HG02610 (cell line): Measurements from ENCODE around the gene ADGRF5.

Experiments used
- ATAC-seq: cut with Tn5 transposase; IDR thresholded peaks from one replicate; pipeline ENCODE4 v1.9.1; 2021; ENCODE audit warnings: mild to moderate bottlenecking, moderate library complexity; ENCODE audit not compliant: unreplicated experiment

The ADGRF5 gene, protein sequence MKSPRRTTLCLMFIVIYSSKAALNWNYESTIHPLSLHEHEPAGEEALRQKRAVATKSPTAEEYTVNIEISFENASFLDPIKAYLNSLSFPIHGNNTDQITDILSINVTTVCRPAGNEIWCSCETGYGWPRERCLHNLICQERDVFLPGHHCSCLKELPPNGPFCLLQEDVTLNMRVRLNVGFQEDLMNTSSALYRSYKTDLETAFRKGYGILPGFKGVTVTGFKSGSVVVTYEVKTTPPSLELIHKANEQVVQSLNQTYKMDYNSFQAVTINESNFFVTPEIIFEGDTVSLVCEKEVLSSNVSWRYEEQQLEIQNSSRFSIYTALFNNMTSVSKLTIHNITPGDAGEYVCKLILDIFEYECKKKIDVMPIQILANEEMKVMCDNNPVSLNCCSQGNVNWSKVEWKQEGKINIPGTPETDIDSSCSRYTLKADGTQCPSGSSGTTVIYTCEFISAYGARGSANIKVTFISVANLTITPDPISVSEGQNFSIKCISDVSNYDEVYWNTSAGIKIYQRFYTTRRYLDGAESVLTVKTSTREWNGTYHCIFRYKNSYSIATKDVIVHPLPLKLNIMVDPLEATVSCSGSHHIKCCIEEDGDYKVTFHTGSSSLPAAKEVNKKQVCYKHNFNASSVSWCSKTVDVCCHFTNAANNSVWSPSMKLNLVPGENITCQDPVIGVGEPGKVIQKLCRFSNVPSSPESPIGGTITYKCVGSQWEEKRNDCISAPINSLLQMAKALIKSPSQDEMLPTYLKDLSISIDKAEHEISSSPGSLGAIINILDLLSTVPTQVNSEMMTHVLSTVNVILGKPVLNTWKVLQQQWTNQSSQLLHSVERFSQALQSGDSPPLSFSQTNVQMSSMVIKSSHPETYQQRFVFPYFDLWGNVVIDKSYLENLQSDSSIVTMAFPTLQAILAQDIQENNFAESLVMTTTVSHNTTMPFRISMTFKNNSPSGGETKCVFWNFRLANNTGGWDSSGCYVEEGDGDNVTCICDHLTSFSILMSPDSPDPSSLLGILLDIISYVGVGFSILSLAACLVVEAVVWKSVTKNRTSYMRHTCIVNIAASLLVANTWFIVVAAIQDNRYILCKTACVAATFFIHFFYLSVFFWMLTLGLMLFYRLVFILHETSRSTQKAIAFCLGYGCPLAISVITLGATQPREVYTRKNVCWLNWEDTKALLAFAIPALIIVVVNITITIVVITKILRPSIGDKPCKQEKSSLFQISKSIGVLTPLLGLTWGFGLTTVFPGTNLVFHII (N-terminal part only)

DNA sequence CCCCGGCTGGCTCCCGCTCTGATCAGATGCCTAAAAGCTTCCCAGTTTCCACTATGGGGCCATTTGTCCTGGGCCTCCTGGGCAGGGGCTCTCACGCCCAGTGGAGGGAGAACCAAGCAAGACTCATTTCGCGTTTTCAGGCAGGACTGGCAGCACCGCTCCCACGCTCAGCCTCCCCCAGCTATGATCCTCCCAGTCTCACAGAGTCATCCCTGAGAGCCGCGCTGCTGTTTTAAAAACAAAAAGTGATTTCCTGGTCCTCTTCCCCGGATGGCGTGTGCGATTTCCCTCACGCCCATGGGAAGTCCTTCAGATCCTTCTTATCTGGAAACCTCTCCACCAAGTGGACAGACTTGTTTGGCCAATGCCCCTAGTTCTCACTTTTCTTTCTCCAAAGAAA lies at the start of gene ADGRF5:
ADGRF5 (minus strand) TSS at position 208 of the 400 bp plus-strand sequence. CDS start 15,176 bp downstream, outside the sequence.
- no peak for ATAC-seq

DNA sequence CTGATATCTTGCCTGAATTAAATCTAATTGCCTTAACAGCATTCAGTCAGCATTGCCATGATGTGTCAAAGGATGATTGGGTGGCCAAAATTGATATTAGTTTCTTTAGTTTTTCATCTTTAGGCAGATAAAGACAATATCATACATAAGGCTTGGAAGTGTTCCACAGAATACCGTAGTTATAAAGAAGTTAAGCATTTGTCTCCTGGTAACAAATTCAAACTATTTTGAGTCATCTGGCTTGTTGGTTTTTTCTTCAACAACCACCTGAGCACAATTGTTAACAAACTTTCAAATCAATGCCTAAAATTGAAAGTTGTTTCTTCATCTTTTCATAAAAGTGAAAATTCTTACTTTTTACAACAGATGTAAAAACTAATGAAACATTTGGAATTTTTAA lies 47.5 kb upstream of the ADGRF5 start:
- ATAC-seq = no peak

DNA sequence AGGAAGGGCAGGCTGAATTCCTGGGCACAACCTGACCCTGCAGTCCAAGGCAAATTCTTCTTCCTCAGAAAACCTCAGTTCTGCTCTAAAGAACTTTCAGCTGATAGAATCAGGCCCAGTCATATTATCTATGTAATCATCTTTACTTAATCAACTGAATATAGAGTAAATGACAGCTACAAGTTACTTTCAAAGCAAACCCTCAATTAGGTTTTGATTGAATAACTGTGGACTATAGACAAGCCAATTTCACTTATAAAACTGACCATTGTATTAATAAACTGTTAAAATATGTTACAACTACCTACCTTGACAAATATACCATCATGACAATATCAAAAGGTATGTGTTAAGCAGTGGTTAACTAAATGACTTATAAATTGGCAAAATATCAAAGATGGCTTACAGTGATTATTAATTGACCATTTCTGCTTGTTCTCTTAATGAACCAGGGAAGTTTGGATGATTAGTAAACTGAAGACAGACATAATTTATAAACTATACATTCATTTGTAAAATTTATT lies 46.1 kb upstream of the ADGRF5 start:
- no peak for ATAC-seq

DNA sequence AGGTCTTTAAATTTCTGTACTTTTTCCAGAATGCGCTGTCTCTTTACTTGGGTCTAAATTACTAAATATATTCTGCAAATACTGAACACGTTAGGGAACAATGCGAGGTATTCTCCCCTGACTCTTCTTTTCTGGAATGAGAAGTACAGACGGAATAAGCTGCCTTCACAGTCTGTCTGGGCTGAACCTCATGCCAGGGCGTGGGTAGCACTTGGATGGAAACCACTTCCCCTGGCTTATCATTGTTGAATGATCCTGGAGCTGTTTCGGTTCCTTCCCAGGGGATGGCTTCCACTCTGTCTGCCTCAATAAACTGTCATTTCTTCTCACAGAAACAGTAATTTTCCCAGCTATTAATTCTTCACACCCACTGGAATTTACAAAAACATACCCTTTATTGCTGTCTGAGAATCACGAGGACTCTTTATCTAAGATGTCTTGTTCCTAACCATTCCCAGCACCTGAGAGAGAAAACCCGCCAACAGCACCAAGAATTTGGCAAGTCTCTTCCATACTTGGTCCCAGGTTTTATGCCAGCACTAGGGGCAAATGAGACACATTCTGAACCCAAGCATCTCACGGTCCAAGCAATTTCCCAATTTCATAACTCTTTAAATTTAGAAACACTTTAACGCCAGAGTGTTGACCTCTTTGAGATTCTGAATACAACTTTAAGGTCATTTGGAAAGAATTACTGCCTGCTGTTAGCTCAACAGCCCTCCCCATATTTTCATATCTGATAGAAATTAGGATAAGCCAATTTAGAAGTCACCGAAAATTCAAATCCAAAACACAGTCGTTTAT lies 43.2 kb upstream of the ADGRF5 start:
- no peak for ATAC-seq

DNA sequence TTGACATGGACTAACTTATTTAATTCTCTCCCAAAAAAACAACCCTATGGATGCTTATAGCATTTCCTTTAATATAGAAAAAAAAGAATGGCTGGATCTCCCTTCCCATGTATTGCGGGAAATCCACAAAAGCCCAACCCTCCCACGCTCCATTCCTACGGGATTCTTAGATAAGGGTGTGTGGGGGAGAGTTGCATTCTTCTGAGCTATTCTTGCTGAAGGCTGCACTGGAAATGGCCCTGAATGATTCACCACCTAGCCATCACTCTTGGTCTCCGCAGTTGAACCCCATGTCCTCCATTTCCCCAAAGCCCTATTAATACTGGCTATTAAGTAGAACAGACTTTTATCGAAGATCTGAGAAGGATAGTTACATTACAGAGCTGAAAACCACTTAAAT lies 41.9 kb upstream of the ADGRF5 start:
- no peak for ATAC-seq

DNA sequence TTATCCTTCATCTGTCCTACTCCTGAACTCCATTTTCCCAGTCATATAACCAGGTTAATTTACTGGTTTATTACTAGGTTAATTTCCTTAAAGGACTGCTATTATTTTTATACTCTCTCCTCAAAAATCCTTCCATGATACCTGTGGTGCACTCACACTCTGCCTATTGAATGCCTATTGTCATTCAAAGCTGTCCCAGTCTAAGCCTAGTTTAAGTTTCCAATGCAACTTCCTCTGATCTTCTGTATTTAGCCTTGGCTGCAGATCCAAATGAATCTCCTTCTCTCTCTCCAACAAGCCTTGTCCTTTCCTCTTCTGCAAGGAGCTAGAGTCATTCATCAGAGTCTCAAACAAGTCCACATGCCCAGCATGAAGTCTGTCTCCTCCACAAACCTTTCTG lies 41.3 kb upstream of the ADGRF5 start:
- ATAC-seq = no peak

DNA sequence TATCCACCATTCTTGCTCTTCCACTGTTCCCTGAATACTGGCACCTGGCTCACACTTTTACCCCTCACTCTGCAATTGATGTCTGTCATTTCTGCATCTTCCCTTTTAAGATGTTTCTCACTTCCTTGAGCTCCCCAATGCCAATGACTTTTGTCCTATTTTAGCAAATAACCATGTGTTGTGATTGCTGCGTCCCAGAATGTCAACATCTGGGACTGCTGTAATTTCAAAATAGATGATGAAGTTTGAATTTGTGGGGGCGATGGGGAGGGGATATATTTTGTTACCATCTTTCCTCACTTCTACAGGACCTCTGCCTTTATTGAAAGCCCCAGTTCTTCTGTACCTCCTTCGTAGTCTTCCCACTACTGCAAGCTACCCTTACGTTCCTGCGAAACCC lies 40.0 kb upstream of the ADGRF5 start:
- no peak for ATAC-seq

DNA sequence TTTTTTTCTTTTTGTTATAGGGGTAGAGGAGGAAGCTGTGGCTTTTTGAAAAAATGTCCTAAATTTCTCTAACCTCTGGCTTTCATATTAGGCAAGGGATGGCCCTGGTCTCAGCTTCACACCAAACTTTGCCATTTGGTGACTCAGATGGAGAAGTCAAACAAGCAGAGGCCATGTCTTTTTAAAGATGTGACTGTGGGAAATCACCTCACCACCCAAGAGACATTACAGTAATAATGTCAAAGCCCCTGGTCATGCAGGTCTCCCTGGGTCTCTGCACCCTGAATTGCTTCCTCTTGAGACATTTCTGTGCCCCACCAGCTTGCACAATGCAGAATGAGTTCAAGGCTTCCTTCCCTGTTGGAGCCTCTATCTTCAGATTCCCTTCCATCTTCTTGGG lies 39.5 kb upstream of the ADGRF5 start:
- peak; percentile 91 for ATAC-seq

DNA sequence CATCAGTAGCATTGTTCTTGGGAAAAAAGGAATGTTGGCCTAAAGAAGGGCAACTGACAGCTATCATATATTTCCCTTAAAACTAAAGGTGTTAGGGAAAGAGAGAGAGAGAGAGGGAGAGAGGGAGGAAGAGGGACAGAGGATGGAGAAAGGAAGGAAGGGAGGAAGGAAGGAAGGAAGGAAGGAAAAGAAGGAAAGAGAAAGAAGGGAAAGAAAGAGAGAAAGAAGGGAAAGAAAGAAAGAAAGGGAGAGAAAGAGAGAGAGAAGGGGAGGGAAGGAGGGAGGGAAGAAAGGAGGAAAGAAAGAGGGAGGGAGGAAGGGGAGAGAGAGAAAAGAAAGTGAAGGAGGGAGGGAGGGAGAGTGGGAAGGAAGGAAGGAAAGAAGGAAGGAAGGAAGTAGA lies 37.7 kb upstream of the ADGRF5 start:
- ATAC-seq = no peak

DNA sequence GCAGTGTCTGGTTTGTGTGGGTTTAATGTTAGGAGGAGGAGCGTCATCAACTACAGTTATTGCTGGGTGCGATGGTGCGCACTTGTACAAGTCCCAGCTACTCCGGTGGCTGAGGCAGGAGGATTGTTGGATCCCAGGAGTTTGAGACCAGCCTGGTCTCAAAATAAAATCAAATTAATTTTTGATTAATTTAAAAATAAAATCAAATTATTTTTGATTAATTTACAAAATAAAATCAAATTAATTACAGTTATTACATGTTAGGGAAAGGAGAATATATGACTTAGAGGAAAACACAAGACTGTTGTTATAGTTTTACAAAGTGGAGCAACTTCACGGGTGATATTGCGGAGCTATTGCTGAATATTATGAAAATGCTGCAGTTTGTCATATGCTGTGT lies 34.7 kb upstream of the ADGRF5 start:
- no peak for ATAC-seq

DNA sequence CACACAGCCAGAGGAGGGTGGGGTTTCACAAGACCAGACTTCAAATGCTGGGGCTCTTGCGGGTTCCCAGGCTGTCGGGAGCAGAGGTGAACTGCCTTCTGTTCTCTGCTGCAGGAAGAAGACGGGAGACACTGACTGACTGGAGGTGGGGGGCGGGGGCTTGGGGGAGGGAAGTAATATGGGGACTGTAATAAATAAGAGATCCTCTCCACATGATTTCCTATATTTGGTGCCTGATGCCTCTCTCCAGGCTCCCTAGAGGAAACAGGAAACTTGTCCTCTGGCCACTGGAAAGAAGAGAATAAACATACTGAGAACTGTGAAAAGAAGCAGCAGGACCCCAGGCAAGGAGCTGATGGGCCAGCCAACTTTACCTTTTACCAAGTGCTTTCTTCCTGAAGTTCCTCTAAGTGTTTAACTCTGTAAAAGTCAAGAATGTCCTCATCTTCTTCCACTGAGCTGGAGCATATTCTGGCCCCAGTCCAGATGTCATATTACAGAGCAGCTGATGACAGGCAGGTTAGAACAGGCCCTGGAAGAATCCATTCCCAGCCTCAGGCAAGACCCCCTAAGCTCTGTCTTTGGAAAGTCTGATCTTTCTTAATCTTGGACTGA lies 33.2 kb upstream of the ADGRF5 start:
- ATAC-seq = no peak

DNA sequence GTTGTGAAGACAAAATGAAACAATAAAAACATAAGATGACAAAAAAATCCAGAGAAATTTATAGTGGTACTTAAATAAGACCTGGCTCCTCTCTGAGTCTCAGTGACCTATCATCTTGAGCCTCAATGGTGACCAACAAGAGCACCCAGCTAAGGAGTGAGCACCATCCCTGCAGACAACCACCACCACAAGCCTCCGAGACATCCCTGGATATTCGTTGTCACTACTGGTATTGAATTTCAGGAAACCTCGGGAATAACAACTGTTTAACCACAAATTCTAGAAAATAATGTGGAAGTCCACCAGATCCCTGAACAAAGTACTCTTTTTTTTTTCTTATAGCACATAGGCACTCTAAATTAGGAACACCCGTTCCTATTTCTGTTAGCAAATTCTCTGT lies 32.2 kb upstream of the ADGRF5 start:
- no peak for ATAC-seq

DNA sequence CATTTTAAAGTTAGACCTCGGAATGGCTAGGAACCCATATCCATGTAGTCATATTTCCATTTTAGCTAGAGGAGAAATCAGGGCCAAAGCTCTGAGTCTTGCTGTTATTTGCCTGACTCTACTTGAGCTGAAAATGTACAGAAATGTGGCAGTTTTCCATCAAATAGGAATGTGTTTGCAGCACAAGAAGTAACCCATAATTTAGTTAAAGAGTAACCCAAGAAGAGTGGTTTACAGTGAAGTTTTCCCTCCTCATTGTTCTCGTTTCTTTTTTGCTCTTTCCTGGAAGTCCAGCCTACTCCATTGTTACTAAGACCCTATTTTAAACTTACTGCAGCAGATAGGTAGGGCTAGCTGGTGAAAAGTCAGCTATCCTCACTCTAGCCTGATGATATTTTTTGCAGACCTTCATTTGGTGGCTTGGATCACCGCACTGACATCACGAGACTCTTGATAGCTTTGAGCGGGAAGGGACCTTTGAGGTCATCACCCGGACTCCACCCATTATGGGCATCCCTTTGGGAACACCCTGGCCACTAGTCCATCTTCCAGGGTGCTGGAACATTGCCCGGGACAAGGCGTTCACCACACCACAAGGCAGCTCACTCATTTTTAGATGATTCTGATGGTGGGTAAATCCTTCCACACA lies 28.0 kb upstream of the ADGRF5 start:
- ATAC-seq = no peak

DNA sequence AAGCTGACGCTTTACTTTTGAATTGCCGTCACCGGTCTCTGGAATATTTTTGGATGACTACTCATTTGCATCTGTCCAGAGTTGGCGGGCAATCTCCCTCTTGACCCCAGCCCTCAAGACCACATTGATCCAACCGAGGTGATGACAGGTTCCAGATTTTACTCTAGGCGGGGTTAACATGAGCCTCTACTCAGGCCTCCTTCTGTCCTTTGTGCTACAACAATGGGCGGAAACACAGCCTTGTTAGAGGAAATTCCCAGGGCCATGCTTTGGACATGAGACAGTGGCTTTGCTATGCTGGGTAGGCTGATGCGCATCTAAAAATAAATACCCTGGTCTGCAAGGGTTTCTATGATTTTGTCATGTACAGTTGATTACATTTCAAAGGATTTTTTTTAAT lies 27.0 kb upstream of the ADGRF5 start:
- ATAC-seq = no peak

DNA sequence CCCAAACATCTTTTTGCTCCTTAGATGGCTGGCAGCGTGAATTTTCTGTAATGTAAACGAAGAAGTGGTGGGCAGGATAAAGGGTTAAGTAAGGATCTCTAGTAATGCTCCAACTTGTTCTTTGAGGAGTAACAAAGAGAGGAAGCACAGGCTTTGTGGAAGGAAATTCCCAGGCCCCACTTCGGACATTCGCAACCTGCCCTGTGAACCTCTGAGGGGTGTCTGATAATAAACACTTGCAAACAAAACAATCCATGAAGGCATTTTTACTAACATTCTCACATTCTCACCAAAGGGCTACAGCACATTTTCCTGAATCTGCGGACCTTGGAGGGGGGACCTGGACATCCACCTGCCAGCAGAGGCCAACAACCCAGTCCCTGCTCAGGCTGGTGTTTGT lies 25.8 kb upstream of the ADGRF5 start:
- no peak for ATAC-seq

DNA sequence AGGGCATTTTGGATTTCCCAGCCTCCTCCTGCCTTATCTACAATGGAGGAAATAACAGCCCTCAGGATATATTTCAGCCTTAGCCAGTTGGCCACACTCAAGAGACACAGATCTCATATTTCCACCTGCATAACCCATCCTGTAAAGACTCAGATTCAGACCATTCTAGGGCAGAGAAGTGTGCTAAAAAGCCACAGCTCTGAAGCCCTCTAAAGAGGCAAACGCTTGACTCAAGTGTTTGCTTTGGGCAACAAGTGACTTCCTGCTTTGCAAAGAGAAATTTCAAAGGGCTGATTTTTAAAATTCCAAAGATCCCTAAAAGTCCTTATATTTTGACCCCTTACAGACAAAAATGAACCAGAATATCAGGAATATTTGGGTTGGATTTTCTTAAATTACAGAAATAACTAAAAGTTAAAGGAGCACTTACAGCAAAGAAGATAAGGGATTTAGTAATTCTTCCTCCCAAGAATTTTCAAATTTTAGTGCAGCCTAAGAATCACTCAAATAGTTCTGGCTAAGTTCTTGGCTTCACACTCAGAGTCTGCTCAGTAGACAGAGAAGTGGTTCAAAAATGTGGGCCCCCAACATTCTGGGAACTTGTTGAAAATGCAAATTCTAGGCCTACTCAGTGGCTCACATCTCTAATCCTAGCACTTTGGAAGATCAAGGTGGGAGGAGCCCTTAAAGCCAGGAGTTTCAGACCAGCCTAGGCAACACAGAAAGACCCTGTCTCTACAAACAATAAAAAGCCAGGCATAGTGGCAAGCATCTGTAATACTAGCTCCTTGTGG lies 18.9 kb upstream of the ADGRF5 start:
- ATAC-seq = no peak

DNA sequence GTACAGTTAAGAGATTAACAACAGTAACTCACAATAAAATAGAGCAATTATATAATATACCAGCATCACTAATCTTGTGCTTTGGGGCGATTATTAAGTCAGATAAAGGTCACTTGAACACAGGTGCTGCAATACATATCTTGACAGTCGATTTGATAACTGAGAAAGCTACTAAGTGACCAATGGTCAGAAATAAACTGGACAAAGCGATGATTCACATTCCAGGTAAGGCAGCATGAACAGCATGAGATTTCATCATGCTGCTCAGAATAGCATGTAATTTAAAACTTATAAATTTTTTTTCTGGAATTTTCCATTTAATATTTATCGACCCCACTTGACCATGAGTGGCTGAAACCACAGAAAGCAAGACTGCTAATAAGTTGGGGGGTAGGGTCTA lies 15.9 kb upstream of the ADGRF5 start:
- ATAC-seq = no peak

DNA sequence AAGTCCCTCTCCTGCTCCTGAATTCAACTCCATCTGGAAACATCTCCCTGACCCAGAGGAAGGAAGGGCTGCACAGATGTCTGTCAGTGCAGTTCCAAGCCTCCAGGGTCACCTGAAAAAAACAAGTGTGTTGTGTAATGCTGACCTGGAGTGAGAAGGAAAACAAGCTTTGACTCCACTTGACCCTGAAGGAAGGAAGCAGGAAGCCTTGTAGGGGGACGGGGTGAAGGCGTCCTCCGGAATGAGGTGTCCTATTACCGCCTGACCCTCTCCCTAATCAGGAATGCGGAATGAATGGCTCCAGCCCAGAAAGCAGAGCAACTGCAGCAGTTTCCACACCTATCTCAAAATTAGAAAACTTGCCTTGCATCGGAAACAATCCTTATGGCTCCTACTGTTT lies 13.9 kb upstream of the ADGRF5 start:
- ATAC-seq = no peak

DNA sequence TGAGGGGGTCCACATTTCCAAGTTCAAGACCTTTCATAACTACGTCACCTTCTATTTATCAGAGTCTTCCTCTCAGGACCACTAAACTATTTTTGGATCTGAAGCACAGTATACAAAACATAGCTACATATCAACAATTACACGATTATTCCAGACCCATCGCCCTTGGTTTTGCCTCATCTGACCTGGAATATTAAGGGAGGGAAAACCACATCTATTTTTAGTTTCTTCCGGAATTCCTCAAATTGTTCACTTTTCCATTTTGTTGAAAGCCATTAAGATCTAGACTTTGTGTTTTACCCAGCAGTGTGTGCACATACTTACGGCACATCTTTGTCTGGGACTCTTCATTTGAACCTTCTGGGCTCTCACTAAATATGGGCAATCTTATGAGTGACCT lies 12.0 kb upstream of the ADGRF5 start:
- no peak for ATAC-seq
